ENCODE measurements around the gene HDAC1. TPM values are rescaled to one million over a fixed set of nuclear protein-coding genes. Genes with fewer than 3 reads are reported as not detected.

HDAC1 gene
- total and polyA plus RNA-seq, 2 of the 13 experiments (the other 11 are each of a cell fraction or from before 2014, with no cell fraction given) = 93.5 to 189 TPM

DNA sequence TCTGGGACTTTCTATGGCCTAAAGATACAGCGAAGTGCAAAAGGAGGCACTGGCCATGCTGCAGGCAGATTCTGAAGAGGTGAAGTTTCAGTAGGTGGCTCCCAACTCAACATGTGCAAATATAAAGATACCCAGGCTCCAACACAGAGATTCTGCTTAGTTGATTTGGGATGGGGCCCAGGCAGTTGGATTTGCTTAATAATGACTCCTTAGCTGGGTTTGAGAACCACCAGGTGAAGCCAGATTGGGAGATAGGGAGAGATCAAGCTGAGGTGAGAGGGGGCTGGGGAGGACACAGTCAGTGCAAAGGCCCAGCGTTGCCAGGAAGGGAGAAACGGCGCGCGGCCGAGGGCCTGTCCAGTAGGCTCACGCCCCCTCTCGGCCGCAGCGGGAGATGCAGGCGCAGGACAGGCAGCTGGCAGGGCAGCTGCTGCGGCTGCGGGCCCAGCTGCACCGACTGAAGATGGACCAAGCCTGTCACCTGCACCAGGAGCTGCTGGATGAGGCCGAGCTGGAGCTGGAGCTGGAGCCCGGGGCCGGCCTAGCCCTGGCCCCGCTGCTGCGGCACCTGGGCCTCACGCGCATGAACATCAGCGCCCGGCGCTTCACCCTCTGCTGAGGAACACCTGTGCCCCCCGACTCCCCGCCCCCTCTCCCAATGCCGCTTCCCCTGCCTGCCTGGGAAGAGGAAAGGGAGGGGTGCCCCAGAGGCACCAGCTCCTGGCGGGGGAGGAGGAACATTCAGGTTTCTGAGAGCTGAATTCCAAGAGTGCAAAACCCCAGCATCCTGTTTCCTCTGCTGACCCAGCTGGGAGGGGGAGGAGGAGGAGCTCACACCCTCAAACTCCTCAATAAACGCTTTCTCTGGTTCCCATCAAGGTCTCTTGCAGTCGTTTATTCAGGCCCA lies 43.6 kb upstream of the HDAC1 start (continued):
- TF ChIP-seq, protein P1, sequence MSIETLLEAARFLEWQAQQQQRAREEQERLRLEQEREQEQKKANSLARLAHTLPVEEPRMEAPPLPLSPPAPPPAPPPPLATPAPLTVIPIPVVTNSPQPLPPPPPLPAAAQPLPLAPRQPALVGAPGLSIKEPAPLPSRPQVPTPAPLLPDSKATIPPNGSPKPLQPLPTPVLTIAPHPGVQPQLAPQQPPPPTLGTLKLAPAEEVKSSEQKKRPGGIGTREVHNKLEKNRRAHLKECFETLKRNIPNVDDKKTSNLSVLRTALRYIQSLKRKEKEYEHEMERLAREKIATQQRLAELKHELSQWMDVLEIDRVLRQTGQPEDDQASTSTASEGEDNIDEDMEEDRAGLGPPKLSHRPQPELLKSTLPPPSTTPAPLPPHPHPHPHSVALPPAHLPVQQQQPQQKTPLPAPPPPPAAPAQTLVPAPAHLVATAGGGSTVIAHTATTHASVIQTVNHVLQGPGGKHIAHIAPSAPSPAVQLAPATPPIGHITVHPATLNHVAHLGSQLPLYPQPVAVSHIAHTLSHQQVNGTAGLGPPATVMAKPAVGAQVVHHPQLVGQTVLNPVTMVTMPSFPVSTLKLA (IDR thresholded peaks at IDR 0.05) = no peak
- TF ChIP-seq ZNF224 (CRISPR knock-in tag; IDR thresholded peaks at IDR 0.05) (no peak), MAFF (IDR thresholded peaks at IDR 0.05; ENCODE audit: low read depth, low read length) (no peak), TEAD3 (CRISPR knock-in tag; optimal IDR thresholded peaks at IDR 0.05; ENCODE audit: borderline replicate concordance) (peak; percentile 39), PHF8 (CRISPR knock-in tag; IDR thresholded peaks at IDR 0.05) (peak; percentile 34; the same call in 1 of the 2 replicates), ATF7-NPFF (CRISPR knock-in tag; IDR thresholded peaks at IDR 0.05; ENCODE audit: low read depth) (no peak), ATF1 (CRISPR knock-in tag; IDR thresholded peaks at IDR 0.05) (no peak), ZNF101 (CRISPR knock-in tag; IDR thresholded peaks at IDR 0.05; ENCODE audit: borderline replicate concordance, low read depth) (no peak), ZNF883 (CRISPR knock-in tag; IDR thresholded peaks at IDR 0.05; ENCODE audit: not compliant biosample characterization) (no peak), RXRB (CRISPR knock-in tag; IDR thresholded peaks at IDR 0.05; ENCODE audit: borderline replicate concordance) (peak; percentile 42; the same call in 1 of the 2 replicates), ZNF232 (CRISPR knock-in tag; IDR thresholded peaks at IDR 0.05; ENCODE audit: borderline replicate concordance) (no peak), ZNF558 (CRISPR knock-in tag; IDR thresholded peaks at IDR 0.05; ENCODE audit: borderline replicate concordance) (no peak), KLF16 (CRISPR knock-in tag; IDR thresholded peaks at IDR 0.05) (no peak), ZFP36L1 (CRISPR knock-in tag; IDR thresholded peaks at IDR 0.05) (no peak), MEIS1 (CRISPR knock-in tag; IDR thresholded peaks at IDR 0.05; ENCODE audit: borderline replicate concordance) (no peak), JUNB (CRISPR knock-in tag; IDR thresholded peaks at IDR 0.05; ENCODE audit: borderline replicate concordance) (no peak), ZFP36L2 (CRISPR knock-in tag; IDR thresholded peaks at IDR 0.05) (no peak), ZNF781 (CRISPR knock-in tag; IDR thresholded peaks at IDR 0.05; ENCODE audit: borderline replicate concordance, not compliant biosample characterization) (no peak)
- TF ChIP-seq, protein P2, sequence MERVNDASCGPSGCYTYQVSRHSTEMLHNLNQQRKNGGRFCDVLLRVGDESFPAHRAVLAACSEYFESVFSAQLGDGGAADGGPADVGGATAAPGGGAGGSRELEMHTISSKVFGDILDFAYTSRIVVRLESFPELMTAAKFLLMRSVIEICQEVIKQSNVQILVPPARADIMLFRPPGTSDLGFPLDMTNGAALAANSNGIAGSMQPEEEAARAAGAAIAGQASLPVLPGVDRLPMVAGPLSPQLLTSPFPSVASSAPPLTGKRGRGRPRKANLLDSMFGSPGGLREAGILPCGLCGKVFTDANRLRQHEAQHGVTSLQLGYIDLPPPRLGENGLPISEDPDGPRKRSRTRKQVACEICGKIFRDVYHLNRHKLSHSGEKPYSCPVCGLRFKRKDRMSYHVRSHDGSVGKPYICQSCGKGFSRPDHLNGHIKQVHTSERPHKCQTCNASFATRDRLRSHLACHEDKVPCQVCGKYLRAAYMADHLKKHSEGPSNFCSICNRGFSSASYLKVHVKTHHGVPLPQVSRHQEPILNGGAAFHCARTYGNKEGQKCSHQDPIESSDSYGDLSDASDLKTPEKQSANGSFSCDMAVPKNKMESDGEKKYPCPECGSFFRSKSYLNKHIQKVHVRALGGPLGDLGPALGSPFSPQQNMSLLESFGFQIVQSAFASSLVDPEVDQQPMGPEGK (CRISPR knock-in tag; IDR thresholded peaks at IDR 0.05) = peak; percentile 73
- TF ChIP-seq, protein P3, sequence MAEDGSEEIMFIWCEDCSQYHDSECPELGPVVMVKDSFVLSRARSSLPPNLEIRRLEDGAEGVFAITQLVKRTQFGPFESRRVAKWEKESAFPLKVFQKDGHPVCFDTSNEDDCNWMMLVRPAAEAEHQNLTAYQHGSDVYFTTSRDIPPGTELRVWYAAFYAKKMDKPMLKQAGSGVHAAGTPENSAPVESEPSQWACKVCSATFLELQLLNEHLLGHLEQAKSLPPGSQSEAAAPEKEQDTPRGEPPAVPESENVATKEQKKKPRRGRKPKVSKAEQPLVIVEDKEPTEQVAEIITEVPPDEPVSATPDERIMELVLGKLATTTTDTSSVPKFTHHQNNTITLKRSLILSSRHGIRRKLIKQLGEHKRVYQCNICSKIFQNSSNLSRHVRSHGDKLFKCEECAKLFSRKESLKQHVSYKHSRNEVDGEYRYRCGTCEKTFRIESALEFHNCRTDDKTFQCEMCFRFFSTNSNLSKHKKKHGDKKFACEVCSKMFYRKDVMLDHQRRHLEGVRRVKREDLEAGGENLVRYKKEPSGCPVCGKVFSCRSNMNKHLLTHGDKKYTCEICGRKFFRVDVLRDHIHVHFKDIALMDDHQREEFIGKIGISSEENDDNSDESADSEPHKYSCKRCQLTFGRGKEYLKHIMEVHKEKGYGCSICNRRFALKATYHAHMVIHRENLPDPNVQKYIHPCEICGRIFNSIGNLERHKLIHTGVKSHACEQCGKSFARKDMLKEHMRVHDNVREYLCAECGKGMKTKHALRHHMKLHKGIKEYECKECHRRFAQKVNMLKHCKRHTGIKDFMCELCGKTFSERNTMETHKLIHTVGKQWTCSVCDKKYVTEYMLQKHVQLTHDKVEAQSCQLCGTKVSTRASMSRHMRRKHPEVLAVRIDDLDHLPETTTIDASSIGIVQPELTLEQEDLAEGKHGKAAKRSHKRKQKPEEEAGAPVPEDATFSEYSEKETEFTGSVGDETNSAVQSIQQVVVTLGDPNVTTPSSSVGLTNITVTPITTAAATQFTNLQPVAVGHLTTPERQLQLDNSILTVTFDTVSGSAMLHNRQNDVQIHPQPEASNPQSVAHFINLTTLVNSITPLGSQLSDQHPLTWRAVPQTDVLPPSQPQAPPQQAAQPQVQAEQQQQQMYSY (CRISPR knock-in tag; IDR thresholded peaks at IDR 0.05) = no peak
- TF ChIP-seq, protein P4, sequence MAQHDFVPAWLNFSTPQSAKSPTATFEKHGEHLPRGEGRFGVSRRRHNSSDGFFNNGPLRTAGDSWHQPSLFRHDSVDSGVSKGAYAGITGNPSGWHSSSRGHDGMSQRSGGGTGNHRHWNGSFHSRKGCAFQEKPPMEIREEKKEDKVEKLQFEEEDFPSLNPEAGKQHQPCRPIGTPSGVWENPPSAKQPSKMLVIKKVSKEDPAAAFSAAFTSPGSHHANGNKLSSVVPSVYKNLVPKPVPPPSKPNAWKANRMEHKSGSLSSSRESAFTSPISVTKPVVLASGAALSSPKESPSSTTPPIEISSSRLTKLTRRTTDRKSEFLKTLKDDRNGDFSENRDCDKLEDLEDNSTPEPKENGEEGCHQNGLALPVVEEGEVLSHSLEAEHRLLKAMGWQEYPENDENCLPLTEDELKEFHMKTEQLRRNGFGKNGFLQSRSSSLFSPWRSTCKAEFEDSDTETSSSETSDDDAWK (CRISPR knock-in tag; IDR thresholded peaks at IDR 0.05) = no peak

All from HepG2 (cell line).